ENCODE results near the gene OLR1.

Gene OLR1

GRCh38 chr12:10153271-10154144 lies 18.4 kb downstream of the OLR1 start:
- peak; percentile 20 for DNase-seq (ENCODE audit: low read depth)

GRCh38 chr12:10151621-10152020 lies 20.3 kb downstream of the OLR1 start:
- DNase-seq (ENCODE audit: low read depth), result no peak

GRCh38 chr12:10147714-10148403 lies 24.1 kb downstream of the OLR1 start:
- no peak for DNase-seq (ENCODE audit: low read depth)

GRCh38 chr12:10142976-10143589 lies 28.8 kb downstream of the OLR1 start:
- no peak for DNase-seq (ENCODE audit: low read depth)

- DNase-seq (ENCODE audit: low read depth), result peak; percentile 11
These were observed 31.9 kb downstream of the OLR1 start for GRCh38 chr12:10140001-10140400.

- DNase-seq (ENCODE audit: low read depth), result no peak
These were observed 35.2 kb downstream of the OLR1 start for GRCh38 chr12:10136637-10137205.

DNA sequence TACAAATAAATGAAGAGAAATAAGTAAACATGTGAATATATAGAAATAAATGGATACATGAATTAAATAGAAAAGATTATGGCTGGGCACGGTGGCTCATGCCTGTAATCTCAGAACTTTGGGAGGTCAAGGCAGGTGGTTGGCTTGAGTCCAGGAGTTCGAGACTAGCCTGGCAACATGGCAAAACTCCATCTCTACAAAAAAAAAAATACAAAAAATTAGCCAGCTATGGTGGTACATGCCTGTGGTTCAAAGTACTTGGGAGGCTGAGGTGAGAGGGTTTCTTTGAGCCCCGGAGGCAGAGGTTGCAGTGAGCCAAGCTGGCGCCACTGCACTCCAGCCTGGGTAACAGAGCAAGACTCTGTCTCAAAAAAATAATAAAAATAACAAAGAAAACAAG lies 36.8 kb downstream of the OLR1 start:
- no peak for DNase-seq (ENCODE audit: low read depth)

DNA sequence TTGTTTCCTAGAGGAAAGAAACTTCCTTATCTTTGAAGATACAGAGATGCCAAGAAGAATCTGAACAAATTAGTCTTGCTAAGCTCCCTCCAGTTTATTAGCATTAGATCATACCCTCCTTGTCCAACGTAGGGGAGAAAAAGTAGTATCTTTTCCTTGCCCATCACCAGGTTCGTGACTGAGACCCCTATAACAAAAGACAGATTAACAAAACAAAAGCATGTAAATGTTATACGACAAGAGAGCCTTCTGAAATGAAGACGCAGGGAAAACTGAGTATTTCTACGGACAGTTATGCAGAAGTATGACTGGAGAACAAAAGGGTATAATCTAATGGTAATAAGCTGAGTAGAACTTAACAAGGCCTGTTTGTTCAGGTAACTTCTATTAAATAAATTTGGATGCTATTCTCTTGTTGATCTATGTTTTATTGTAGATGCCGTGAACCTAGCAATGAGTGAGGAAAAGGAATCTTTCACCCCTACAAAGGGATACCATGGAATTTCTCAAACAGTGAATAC lies 39.0 kb downstream of the OLR1 start:
- DNase-seq (ENCODE audit: low read depth), result no peak

DNA sequence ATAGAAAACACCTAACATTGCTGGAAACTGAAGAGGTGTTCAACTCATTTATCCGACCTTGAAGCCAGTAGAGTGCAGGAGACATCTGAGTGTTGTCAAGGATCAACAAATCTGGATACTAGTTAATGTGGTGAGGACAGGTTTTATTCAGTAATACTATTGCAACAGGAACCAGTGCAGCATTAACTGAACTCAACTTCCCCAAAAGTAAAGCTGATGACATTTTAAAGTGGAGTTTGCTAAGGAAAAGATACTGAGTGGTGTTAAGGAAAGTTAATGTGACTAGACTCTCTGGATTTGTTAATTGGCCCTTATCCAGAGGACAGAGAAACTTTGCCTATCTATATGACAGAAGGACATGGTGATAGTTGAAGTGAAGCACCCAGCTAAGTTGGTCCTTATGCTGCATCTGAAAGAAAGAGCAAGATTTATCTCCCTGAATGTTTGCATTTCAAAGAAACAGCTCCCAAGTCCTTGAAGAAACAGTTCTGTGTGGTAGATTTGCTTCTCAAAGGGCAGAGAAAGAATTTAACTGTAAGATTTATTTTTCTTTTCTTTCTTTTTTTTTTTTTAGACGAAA lies 40.7 kb downstream of the OLR1 start:
- DNase-seq (ENCODE audit: low read depth), result no peak

DNA sequence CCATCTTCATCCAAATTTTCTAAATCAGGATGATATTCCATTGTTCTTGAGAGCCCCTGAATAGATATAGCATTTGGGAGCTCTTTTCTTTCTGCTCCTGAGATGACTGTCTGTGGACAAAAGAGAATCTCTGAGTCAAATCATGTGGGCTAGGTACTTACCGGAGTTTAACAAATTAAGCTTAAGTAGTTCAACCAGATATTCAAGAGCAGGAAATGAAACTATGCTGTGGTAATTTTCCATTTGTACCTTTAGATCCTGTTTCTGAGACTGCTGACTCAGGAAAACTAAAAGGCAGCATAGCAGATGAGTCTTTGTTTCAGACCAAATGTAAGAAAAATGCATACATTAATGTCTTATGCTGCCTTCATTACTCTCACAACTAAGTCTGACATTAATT lies 41.9 kb downstream of the OLR1 start, which contains the start of gene CLEC7A:
CLEC7A (minus strand) TSS at position 158 of the 400 bp plus-strand sequence; CDS start at position 41, 117 bp downstream.
- DNase-seq (ENCODE audit: low read depth), result no peak

- DNase-seq (ENCODE audit: low read depth), result no peak
These were observed 43.2 kb downstream of the OLR1 start for GRCh38 chr12:10128687-10129086.

- DNase-seq (ENCODE audit: low read depth), result no peak
These were observed 45.5 kb downstream of the OLR1 start for GRCh38 chr12:10126413-10126812.

GRCh38 chr12:10122689-10123088 lies 49.2 kb downstream of the OLR1 start:
- DNase-seq (ENCODE audit: low read depth), result no peak

DNA sequence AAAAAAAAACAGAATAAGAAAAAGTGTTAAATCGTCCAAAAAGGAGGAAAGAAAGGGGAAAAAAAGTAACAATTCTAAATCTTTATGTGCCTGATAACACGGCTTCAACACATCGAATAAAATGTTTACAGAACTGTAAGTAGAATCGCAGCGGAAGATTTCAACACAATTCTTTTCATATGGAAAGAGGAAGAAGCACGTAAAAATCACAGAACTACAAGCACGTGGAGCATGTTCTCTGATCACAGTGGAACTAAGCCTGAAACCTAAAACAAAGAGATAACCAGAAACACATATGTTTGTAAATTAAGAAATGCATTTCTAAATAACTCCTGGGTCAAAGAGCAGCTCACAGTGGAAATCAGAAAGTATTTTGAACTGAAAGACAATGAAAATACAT lies 50.7 kb downstream of the OLR1 start:
- no peak for DNase-seq (ENCODE audit: low read depth)

DNA sequence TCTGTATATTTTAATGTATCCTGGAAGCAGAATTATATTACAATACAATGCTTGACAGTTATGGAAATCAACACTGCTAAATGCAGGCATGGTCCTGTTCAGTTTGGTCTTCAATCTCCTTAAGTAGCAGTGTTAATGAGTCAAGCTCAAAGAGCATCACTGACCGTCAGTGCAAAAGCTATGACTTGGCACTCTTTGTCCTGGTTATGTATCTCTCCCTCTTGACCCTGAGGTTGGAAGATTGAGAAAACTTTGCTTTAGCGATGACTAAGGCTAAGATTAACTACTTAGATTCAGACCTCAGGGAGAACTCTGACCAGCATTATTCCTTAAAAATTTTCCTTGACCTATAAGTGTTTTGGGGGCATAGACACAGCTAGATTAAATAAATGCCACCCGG lies 52.9 kb downstream of the OLR1 start:
- DNase-seq (ENCODE audit: low read depth), result no peak

DNA sequence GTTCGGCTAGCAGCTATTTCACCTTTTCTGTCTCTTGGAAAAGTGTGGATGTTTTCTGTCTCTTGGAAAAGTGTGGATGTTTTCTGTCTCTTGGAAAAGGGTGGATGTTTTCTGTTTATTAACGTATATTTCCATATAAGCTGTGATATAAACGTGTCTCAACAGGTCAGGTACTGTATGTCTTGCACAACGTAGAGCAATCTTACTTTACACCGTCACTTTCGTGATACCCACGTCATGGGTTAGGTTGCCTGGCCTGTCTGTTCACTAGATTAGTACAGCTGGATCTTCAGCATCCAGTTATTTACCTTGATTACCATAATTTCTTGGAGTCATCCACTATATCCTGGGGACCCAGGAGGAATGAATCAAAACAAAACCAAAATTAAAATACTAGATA lies 56.0 kb downstream of the OLR1 start:
- no peak for DNase-seq (ENCODE audit: low read depth)

GRCh38 chr12:10115311-10115710 lies 56.6 kb downstream of the OLR1 start:
- no peak for DNase-seq (ENCODE audit: low read depth)

- no peak for DNase-seq (ENCODE audit: low read depth)
These were observed 58.0 kb downstream of the OLR1 start for GRCh38 chr12:10113920-10114319.

DNA sequence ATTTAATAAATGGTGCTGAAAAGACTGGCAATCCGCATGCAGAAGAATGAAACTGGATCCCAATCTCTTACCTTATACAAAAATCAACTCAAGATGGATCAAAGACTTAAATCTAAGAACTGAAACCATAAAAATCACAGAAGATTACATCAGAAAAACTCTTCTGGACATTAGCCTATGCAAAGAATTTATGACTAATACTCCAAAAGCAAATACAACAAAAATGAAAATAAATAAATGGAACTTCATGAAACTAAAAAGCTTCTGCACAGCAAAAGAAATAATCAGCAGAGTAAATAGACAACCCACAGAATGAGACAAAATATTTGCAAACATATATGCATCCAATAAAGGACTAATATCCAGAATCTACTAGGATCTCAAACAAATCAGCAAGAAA lies 58.9 kb downstream of the OLR1 start:
- DNase-seq (ENCODE audit: low read depth), result no peak

- no peak for DNase-seq (ENCODE audit: low read depth)
These were observed 60.5 kb downstream of the OLR1 start for GRCh38 chr12:10111451-10111850.

- DNase-seq (ENCODE audit: low read depth), result no peak
These were observed 61.6 kb downstream of the OLR1 start for GRCh38 chr12:10110256-10110844.
